GM19452 (cell line): Measurements from ENCODE around the gene TEX22.

Experiments
- ATAC-seq: cut with Tn5 transposase; IDR thresholded peaks from one replicate; pipeline ENCODE4 v1.9.1; 2021; ENCODE audit not compliant: unreplicated experiment

TEX22 gene

DNA sequence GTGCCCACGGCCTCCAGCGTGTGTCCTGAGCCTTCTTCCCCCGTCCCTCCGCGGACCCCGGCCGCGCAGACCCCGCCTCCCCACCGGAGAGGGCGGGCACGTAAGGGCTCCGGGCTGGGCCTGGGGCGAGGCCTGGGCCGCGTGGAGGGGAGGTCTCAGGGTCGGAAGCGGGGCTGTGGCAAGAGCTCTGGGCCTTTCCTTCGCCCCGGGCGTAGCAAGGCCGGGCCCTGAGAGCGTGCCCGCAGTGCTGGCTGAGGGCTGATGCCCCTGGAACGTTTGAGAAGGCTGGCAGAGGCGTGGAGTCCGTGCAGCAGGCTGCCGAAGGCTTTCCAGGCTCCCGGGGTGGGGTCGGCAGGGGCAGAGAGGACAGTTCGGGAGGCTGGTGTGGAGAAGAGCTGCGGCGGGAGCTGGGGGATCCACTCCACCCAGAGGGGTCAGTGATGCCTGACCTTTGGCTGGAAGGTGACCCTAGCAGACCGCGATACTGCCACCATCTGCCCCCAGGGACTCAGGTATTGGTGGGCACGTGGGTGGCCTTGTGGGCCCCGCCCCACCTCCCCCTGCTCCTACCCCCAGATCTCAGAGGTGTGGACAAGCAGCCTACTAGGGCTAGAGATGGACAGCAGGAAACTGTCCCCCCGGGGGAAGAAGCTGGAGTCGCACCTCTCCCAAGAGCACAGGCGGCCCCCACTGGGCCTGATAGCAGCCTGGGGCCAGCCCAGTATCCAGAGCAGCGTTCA lies 558 bp downstream of the TEX22 start:
- peak; percentile 42 for ATAC-seq

DNA sequence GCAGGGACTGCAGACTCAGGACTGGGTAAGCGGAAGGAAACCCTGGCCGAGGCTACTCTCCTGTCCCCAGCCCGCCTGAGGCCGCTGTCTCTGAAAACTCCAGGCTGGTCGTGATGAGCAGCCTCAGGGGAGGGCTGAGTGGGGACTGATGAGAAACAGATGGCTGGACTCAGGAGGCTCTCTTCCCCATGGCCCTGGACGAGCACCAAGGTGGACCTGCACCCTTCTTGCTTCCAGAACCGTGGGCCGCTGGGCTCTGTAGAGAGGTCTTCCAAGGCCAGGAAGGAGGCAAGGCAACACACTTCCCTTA lies 1.1 kb downstream of the TEX22 start:
- no peak for ATAC-seq

DNA sequence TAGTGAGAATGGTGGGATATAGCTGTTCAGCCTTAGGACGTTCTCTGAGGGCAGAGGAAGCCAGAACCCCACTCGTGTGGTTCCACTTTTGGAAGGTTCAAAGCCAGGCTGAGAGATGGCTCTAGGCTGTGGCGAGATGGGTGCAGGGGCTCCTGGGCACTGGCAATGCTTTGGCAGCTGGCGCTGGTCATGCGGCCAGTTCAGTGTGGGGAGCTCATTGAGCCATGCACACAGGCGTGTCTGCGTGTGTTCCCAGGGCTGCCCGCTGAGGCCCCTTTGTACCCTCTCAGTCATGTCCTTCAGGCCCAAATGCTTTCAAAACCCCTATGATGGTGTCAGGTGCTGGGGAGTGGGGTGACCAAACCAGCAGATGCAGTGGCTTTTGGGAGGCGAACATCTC lies 1.7 kb downstream of the TEX22 start:
- no peak for ATAC-seq

DNA sequence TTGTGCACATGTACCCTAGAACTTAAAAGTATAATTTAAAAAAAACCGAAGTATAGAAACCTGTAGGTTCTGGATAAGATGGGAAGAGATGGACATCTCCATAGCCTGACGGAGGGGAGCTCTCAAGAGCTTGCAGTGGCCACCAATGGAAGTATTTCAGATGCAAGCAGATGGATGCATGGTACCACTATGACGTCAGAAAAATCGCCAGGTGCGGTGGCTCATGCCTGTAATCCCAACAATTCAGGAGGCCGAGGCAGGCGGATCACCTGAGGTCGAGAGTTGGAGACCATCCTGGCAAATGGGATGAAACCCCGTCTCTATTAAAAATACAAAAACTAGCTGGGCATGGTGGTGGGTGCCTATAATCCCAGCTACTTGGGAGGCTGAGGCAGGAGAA lies 3.4 kb downstream of the TEX22 start:
- ATAC-seq: no peak

DNA sequence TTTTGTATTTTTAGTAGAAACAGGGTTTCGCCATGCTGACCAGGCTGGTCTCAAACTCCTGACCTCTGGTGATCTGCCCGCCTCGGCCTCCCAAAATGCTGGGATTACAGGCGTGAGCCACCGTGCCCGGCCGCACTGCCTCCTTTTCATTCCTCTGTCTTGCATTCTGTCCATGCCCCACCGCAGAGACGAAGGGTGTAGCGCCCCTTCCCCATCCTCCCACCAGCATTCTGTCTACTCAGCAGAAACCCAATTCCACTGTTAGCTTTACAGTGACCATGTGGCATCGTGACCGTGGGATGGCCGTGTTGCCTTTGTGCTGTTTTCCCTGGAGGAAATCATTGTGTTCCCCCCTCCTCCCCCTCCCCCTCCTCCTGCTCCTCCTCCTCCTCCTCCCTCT lies 10.3 kb downstream of the TEX22 start:
- no peak for ATAC-seq

DNA sequence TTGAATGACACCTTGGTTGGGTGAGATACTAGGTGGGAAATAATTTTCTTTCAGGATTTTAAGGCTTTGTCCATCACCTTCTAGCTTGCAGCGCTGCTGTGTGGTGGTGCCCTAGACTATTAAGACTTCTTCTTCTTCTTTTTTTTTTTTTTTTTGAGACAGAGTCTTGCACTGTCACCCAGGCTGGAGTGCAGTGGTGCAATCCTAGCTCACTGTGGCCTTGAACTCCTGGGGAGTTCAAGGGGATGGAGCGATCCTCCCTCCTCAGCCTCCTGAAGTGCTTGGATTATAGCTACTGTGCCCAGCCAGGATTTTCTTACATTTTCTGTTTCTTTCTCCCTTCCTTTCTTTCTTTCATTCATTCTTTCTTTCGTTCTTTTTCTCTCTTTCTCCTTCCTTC lies 11.0 kb downstream of the TEX22 start:
- no peak for ATAC-seq

DNA sequence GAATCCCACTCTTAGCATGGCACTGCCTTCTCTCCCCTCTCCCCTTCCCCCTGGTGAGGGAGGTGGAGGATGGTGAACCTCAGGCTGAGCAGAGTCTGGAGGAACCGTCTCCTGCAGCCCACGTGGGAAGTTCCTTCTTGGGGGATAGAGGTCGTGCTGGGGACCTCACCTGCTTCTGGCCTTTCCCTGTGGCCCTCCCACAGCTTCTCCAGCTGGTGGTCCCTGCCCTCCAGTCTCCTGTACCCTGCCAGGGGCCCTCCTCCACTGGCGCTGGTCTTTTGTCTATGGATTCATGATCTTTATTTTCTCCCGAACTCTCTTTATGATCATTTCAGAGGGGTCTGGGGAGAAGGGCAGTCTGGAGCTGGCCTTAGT lies 12.3 kb downstream of the TEX22 start:
- ATAC-seq: no peak

DNA sequence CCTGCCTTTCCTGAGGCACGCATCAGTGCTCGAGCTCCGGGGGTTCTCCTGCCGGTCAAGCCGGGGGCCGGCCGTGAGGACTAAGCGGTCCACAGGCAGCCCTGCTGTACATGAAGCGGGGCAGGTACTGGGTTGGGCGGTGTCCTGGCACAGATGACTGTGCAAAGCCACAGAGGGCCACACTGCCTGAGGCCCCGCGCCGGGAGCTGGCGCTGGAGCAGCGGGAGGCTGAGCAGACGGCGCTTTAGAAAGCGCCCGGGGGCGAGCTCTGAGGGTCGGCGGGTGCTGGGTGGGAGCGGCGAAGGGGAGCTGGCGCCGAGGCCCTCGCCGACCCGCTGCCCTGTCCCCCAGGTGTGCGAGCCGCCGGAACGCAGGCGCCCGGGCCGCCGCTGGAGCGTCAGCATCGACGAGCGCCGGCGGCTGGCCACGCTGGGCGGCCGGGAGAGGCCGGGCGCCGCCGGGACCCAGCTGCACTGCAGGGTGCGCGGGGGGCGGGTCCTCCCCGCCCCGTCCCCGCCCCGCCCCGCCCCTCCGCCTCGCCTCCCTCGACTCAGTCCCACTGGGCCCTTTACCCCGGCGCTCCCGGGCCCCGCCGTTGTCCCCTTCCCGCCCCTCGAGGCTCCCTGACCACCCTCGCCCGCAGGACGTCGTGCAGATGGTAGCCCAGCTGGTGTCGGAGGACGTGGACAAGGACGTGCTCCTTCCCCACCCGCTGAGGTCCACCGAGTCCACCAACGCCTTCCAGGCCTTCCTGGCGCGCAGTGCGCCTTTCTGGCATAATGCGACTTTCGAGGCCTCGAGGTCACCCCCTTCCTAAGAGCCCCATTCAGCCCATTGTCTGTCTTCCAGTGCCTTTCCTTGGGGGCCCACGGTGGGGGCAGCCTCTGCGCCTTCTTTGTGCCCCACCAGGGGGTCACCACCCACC lies 12.9 kb downstream of the TEX22 start:
- no peak for ATAC-seq

DNA sequence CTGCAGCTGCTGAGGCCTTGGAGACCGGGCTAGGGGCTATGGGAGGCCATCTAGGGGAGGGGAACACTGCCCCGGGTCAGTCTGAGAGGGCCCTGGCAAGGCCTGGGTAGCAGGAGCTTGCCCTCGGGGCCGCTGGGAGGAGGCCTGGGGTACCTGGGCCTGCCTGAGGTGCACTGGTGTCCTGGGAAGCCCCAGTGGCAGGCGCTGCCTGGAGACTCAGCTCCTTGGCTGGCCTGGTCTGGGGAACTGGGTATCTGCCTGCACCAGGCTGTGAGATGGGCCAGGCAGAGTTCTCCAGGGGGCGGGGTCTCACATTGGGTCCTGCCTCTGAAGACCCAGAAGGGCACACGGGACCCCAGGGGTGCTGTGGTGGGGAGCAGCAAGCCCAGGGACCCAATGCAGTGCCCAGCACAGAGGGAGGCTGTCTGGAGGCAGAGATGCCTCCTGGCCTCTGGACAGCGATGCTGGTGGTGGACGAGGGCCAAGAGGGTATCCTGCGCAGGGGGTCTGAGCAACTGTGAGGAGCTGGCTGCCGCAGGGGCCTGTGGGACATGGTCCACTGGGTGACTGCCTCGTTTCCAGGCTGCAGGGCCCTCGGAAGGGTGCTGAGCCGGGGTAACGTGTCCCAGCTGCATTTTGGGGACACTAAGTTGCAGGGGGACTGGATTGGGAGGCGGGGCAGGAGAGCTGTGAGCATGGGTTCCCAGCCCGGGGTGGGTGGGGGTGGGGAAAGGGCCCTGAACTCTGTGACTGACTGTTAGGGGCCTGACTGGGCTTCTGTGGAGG lies 13.8 kb downstream of the TEX22 start:
- no peak for ATAC-seq

DNA sequence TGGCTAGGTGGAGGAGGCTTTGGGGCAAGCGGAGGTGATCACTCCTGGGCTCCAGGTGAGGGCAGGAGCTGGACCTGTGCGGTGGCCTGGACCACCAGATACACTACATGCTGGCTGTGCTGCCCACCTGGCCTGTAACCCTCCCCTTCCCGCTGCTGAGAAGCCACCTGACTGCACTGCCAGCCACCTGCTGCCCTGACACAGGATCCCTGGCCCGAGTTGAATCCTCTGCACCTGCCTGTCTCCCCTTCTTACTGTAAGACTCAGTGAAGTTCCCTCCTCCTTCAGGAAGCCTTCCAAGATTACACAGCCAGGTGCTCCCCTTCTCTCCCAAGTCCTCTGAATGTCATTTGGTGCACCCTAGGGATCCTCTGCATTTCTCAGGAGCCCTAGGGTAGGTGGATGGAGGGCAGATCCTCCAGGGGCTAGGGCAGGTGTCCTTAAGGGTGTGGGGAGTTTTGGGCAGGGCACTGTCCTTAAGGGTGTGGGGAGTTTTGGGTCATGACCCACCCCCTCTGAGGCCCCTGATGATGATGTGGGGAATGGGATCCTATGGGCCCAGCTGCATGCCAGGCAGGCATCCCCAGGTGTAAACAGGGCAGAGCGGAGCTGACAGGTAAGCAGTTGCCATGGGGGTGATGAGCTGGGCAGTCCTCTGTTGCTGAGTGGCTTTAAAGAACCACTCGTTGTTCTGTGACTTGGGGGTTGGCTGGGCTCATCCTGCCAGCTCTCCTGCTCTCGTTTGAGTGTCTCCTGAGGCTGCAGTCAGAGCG lies 14.6 kb downstream of the TEX22 start:
- ATAC-seq: no peak

DNA sequence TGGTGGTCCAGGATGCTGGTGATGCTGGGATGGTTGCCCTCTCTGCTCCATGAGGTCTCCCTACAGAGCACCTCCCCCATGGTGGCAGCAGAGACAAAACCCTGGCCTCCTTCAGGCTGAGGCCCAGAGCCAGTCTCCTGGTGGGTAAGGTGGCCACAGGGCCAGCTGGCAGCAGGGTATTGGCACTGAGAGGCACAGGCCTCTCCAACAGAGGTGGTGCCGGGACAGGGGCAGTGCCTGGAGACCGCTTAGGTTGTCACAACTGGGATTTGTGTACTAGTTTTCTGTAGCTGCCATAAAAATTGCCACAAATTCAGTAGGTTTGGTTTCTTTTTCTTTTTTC lies 15.2 kb downstream of the TEX22 start:
- no peak for ATAC-seq

DNA sequence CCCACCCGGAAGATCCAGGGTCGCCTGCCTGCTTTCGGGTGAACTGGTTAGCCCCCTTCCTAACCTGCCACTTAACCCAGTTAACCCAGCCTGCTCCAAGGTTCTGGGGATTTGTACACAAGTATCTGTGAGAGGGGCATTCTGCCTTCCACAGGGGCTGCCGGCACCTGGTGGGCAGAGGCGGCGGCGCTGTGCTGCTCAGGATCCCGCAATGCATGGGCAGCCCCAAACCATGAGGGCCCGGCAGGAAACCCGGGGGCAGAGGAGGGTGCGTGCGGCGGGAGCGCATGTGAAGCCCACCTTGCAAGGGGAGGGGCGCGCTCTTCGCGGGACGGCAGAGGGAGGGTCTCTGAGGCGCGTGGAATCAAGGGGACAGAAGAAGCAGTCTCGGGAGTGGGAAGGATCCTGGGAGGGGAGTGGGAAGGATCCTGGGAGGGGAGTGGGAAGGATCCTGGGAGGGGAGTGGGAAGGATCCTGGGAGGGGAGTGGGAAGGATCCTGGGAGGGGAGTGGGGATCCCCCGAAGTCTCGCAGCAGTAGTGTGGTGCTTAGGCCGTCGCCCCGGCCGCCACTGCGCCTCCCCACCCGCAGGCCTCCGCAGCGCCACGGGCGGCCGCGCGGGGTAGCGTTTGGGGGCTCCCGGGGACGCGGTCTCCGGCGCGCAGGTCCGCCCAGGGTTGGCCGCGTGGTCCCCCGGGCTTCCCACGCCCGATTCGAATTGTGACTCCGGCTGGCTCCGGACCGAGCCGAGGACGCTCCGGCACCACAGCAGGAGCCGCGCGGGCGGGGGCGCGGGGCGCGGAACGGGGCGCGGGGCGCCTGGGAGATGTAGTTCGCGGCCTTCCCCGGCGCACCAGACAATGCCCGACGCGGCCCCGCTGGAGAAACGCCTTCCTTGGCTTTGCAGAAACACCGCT lies 16.4 kb downstream of the TEX22 start:
- ATAC-seq: peak; percentile 53

DNA sequence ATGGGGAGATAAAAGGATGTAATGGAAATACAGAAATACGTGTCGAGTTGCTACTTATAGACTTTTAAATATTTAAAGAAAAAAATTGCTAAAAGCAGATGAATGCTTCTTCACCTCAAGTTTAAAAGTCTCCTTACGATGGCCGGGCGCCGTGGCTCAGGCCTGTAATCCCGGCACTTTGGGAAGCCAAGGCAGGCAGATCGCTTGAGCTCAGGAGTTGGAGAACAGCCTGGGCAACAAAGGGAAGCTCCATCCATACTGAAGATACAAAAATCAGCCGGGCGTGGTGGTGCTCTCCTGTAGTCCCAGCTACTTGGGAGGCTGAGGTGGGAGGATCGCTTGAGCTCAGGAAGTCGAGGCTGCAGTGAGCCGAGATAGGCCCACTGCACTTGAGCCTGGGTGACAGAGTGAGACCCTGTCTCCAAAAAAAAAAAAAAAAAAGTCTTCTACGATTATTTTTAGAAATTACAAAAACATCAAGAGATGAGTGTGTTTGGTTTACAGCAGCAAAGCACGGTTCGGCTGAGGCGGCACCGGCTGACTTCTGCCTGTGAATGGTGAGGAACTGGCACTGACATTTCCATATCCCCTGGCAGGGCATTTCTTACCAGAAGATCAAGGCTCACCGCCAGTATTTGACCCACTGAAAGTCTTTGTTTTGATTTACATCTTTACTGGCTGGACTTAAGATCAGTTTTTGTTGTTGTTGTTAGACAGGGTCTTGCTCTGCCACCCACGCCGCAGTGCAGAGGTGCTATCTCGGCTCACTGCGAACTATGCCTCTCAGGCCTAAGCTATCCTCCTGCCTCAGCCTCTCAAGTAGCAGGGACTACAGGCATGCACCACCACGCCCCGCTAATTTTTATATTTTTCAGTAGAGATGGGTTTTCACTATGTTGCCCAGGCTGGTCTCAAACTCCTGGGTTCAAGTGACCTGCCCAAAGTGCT lies 17.4 kb downstream of the TEX22 start:
- ATAC-seq: no peak

DNA sequence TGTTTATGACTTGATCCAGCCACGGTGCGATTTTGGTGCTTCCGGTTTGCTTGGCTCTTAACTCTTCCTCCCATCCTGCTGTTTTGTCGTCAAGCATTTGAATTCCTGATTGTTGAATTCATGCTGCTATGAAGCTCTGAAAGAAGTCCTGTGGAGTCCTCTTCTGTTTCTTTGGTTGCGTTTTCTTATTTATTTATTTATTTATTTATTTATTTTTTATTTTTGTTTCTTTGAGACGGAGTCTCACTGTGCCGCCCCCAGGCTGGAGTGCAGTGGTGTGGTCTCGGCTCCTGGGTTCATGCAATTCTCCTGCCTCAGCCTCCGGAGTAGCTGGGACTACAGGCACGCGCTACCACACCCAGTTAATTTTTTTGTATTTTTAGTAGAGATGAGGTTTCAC lies 18.3 kb downstream of the TEX22 start:
- no peak for ATAC-seq

DNA sequence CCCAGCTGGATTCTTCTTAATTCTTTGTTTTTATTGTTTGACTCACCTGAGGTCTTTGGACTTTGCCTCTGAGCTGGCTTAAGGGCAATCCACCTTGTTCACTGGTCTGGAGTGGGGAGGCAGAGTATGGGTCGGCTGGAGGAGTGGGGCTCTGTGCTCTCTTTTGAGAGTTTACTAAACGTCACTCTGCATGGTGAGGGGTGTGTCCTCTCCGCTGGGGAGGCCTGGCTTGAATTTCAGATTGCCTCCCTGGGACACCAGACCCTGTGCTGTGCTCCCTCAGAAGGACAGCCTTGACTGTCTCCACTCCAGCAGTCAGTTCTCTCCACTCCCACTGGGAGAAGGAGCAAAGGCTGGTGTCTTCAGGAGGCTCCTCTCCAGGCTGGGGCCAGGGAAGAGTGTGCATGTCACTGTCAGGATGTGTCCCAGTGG lies 19.4 kb downstream of the TEX22 start:
- no peak for ATAC-seq

DNA sequence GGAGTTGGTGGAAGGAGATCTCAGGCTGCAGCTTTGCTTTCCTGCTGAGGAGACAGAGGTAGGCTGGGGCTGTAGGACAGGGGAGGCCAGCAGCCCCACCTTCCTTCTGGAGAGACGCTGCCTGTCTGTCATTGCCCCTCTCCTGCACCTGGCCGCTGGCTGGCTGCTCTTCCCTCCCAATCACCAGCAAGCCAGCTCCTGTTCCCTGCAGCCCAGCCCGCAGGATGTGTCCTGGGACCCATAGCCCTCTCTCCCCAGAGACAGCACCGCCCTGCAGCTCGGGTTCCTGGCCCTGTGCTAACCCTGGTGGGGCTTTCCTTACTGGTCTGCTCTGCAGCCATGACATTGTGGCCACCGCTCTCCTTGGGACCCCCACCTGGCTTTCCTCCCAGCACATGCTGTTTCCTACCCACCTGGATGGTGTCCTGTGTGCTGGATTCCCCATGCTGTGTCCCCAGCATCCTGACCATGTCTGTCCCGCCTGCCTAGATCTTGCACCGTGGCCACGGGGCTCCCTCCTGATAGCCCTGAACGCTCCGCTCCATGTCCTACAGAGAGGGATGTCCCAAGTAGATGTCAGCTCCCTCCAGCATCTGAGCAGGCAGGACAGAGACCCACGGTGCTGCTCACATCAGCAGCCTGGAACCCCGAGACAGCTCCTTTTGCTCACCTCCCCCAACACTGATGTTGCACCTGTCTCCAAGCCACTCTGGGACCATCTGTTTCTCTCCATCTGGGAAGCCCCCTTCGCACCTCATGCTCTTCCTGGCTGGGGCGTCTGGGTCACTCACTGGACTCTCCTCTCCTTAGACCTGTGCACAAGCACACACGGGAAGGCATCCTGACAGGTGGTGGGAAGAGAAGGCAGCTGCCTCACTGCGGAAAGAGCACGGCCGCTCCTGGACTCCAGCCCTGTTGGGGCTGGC lies 20.2 kb downstream of the TEX22 start:
- ATAC-seq: no peak

DNA sequence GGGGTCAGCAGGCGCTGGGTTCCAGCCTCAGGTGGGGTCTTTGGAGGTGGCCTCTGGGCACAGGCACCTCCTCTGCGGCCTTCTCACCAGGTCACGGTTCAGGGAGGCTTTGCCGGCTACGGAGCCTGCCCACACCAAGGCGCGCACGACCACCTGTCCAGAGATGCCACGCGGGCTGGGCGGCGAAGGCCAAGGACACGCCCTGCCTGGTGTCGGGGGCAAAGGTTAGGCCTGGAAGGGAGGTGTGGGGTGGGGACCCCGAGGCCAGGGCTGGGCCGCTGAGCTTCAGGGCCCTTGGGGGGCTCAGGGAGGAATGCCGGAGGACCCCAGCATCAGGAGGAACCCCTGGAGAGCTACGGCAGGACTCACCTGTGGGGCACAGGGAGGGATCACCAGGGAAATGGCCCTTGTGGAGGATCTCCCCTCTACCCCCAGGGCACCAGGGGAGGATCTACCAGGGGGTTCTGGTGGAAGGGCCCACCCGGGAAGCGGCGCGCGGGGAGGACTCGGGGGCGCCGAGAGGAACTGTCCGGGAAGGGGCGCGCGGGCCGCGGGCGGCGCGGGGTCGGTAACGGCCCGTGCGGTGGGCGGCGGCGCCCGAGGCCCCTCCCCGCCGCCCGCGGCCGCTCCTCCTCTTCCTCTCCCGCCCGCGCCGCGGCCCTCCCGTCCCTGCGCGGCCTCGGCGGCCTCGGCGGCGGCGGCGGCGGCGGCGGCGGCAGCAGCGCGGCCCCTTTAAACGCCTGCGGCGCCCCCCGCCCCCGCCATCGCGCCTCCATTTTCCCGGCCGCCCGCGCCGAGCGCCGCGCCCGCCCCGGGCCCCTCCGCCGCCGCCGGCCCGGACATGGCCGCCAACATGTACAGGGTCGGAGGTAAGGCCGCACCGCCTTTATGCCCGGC lies 21.1 kb downstream of the TEX22 start, which contains the start of gene MTA1:
Gene MTA1 (plus strand): TSS at position 633 of the 897 bp plus-strand sequence. CDS start 209 bp downstream, at position 842.
- ATAC-seq: no peak
